Stimulated activated CD4-positive, alpha-beta T cell treated with anti-CD3 and anti-CD28 coated beads, Interleukin-2, amount 100 ng/mL, for 48 hours (primary cell): ENCODE data around the gene NR3C1.

ENCODE experiments used
- DNase-seq, 2 donors: peaks; one replicate each; pipeline ENCODE4 v3.0.0-alpha.2; 2020

NR3C1 gene

GRCh38 chr5:143229426-143229895 lies 174.0 kb downstream of the NR3C1 start:
- DNase-seq = no peak

GRCh38 chr5:143228597-143229293 lies 174.7 kb downstream of the NR3C1 start:
- no peak for DNase-seq
